ENCODE measurements around the gene TBCK.

Gene TBCK

DNA sequence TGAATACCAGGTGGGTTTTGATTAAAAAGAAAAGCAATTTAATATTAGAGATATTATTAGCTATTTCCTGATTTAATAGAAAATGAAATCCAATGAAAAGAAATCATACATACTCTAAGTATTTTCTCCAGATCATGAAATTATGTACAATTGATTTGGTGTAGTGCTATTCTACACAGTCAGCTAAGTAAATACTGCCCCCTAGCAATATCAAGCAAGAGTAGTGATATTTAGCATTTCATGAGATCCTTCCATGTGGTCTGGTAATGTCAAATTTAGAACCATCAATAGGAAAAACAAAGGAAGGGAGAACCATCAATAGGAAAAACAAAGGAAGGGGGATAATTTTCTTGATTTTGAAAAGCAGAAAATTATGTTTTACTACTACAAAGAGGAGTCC lies 114.6 kb downstream of the TBCK start:
- no peak overlapping the region for H3K4me3 ChIP-seq (ENCODE audit: low read depth in 1 of 5, low read length in 5 of 5)
- H3K36me3 ChIP-seq (ENCODE audit: control insufficient read depth in 5 of 5, insufficient read depth in 5 of 5, low read length in 5 of 5), result peaks cover 0 to 15% (median 0%) of the 10 kb centered on the region in 5 donors
- H3K9ac ChIP-seq (ENCODE audit: low read length in 5 of 5), result no peak overlapping the region
- H3K27ac ChIP-seq (ENCODE audit: low read depth, low read length), result no peak overlapping the region
- no peaks in the 10 kb centered on the region for H3K4me1 ChIP-seq (ENCODE audit: control insufficient read depth in 5 of 5, insufficient read depth in 5 of 5, low read length in 5 of 5)
- no peaks in the 10 kb centered on the region for H3K9me3 ChIP-seq (ENCODE audit: control insufficient read depth in 5 of 5, low read length in 5 of 5)
- H3K27me3 ChIP-seq (ENCODE audit: control insufficient read depth in 5 of 5, insufficient read depth in 4 of 5, low read length in 5 of 5), result no peaks in the 10 kb centered on the region

GRCh38 chr4:106195435-106195950 lies 120.5 kb downstream of the TBCK start:
- no peak overlapping the region for H3K9ac ChIP-seq (ENCODE audit: low read length in 5 of 5)
- H3K9me3 ChIP-seq (ENCODE audit: control insufficient read depth in 5 of 5, low read length in 5 of 5), result no peaks in the 10 kb centered on the region
- no peaks in the 10 kb centered on the region for H3K27me3 ChIP-seq (ENCODE audit: control insufficient read depth in 5 of 5, insufficient read depth in 4 of 5, low read length in 5 of 5)
- no peak overlapping the region for H3K27ac ChIP-seq (ENCODE audit: low read depth, low read length)
- H3K4me1 ChIP-seq (ENCODE audit: control insufficient read depth in 5 of 5, insufficient read depth in 5 of 5, low read length in 5 of 5), result no peaks in the 10 kb centered on the region
- H3K4me3 ChIP-seq (ENCODE audit: low read depth in 1 of 5, low read length in 5 of 5), result no peak overlapping the region
- H3K36me3 ChIP-seq (ENCODE audit: control insufficient read depth in 5 of 5, insufficient read depth in 5 of 5, low read length in 5 of 5), result peaks cover 4 to 42% (median 20%) of the 10 kb centered on the region in 5 donors

DNA sequence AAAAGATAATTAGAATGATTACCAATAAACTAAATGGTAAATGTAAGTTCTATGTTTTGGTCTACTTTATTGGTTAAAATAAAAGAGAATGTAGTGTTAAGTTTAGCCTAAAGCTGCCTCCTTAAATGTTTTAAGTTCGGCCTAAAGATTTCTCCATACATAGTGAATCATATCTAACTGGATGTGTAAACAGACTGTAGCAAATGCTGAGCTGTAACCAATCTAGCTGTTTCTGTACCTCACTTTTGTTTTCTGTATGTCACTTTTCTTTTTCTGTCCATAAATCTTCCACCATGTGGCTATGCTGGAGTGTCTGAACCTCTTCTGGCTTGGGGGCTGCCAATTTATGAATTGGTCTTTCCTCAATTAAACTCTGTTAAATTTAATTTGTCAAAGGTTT lies 121.2 kb downstream of the TBCK start:
- Histone ChIP-seq H3K9ac (ENCODE audit: low read length in 5 of 5) (no peak overlapping the region), H3K4me1 (ENCODE audit: control insufficient read depth in 5 of 5, insufficient read depth in 5 of 5, low read length in 5 of 5) (no peaks in the 10 kb centered on the region), H3K36me3 (ENCODE audit: control insufficient read depth in 5 of 5, insufficient read depth in 5 of 5, low read length in 5 of 5) (peaks cover 4 to 42% (median 20%) of the 10 kb centered on the region in 5 donors), H3K9me3 (ENCODE audit: control insufficient read depth in 5 of 5, low read length in 5 of 5) (no peaks in the 10 kb centered on the region), H3K27ac (ENCODE audit: low read depth, low read length) (no peak overlapping the region), H3K27me3 (ENCODE audit: control insufficient read depth in 5 of 5, insufficient read depth in 4 of 5, low read length in 5 of 5) (no peaks in the 10 kb centered on the region), H3K4me3 (ENCODE audit: low read depth in 1 of 5, low read length in 5 of 5) (no peak overlapping the region)

- Histone ChIP-seq H3K9ac (ENCODE audit: low read length in 5 of 5) (no peak overlapping the region), H3K36me3 (ENCODE audit: control insufficient read depth in 5 of 5, insufficient read depth in 5 of 5, low read length in 5 of 5) (peaks cover 4 to 36% (median 20%) of the 10 kb centered on the region in 5 donors), H3K27ac (ENCODE audit: low read depth, low read length) (no peak overlapping the region), H3K4me3 (ENCODE audit: low read depth in 1 of 5, low read length in 5 of 5) (no peak overlapping the region), H3K4me1 (ENCODE audit: control insufficient read depth in 5 of 5, insufficient read depth in 5 of 5, low read length in 5 of 5) (no peaks in the 10 kb centered on the region), H3K9me3 (ENCODE audit: control insufficient read depth in 5 of 5, low read length in 5 of 5) (no peaks in the 10 kb centered on the region), H3K27me3 (ENCODE audit: control insufficient read depth in 5 of 5, insufficient read depth in 4 of 5, low read length in 5 of 5) (no peaks in the 10 kb centered on the region)
Observed at GRCh38 chr4:106192131-106192530, 123.9 kb downstream of the TBCK start.

DNA sequence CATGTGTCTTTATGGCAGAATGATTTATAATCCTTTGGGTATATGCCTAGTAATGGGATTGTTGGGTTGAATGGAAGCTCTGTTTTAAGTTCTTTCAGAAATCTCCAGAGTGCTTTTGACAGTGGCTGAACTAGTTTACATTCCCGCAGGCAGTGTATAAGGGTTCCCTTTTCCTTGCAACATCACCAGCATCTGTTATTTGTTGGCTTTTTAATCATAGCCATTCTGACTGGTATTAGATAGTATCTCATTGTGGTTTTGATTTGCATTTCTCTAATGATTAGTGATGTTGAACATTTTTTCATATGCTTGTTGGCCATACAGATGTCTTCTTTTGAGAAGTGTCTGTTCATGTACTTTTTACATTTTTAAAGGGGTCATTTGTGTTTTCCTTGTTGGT lies 129.8 kb downstream of the TBCK start:
- no peak overlapping the region for H3K27ac ChIP-seq (ENCODE audit: low read depth, low read length)
- no peaks in the 10 kb centered on the region for H3K27me3 ChIP-seq (ENCODE audit: control insufficient read depth in 5 of 5, insufficient read depth in 4 of 5, low read length in 5 of 5)
- peaks cover 0 to 37% (median 6%) of the 10 kb centered on the region in 5 donors for H3K36me3 ChIP-seq (ENCODE audit: control insufficient read depth in 5 of 5, insufficient read depth in 5 of 5, low read length in 5 of 5)
- H3K9ac ChIP-seq (ENCODE audit: low read length in 5 of 5), result no peak overlapping the region
- H3K4me3 ChIP-seq (ENCODE audit: low read depth in 1 of 5, low read length in 5 of 5), result no peak overlapping the region
- no peaks in the 10 kb centered on the region for H3K4me1 ChIP-seq (ENCODE audit: control insufficient read depth in 5 of 5, insufficient read depth in 5 of 5, low read length in 5 of 5)
- no peaks in the 10 kb centered on the region for H3K9me3 ChIP-seq (ENCODE audit: control insufficient read depth in 5 of 5, low read length in 5 of 5)

DNA sequence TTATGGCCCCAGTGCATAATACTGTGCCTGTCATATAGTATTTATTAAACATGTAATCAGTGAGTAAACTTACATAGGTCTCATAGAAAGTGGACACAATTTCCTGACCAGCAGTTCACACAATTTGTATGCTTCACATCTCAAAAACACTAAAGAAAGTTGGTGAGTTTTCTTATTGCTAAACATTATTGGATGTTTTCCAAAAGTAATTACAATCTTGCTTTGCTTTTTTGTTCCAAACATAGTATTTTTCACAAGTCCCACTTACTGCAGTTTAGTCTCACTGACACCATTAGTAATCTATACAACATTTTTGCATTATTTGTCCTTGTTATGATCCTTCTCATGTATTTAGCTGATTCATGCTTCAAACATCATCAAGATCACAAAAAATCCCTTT lies 132.5 kb downstream of the TBCK start:
- no peaks in the 10 kb centered on the region for H3K4me1 ChIP-seq (ENCODE audit: control insufficient read depth in 5 of 5, insufficient read depth in 5 of 5, low read length in 5 of 5)
- H3K9me3 ChIP-seq (ENCODE audit: control insufficient read depth in 5 of 5, low read length in 5 of 5), result no peaks in the 10 kb centered on the region
- H3K4me3 ChIP-seq (ENCODE audit: low read depth in 1 of 5, low read length in 5 of 5), result no peak overlapping the region
- H3K9ac ChIP-seq (ENCODE audit: low read length in 5 of 5), result no peak overlapping the region
- no peaks in the 10 kb centered on the region for H3K27me3 ChIP-seq (ENCODE audit: control insufficient read depth in 5 of 5, insufficient read depth in 4 of 5, low read length in 5 of 5)
- no peak overlapping the region for H3K27ac ChIP-seq (ENCODE audit: low read depth, low read length)
- H3K36me3 ChIP-seq (ENCODE audit: control insufficient read depth in 5 of 5, insufficient read depth in 5 of 5, low read length in 5 of 5), result peaks cover 0 to 30% (median 6%) of the 10 kb centered on the region in 5 donors

DNA sequence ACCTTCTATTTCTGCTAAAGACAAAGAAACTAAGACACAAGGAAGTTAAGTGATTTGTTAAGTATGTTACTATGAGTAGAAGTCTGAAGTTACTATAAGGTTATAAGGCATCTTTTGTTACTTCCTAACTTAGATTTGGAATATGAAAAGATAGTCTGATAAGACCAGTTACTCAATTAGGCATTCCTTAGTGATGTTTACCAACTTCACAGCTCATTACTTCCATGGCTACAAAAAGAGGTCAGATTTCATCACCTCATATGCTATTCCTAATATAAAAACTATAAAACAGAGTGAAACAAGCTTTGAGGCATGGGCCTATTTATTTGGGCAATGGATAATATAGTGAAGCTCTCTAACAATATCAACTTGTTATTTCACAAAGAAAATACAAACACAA lies 143.1 kb downstream of the TBCK start:
- Histone ChIP-seq H3K9me3 (ENCODE audit: control insufficient read depth in 5 of 5, low read length in 5 of 5) (no peaks in the 10 kb centered on the region), H3K9ac (ENCODE audit: low read length in 5 of 5) (no peak overlapping the region), H3K36me3 (ENCODE audit: control insufficient read depth in 5 of 5, insufficient read depth in 5 of 5, low read length in 5 of 5) (peaks cover 4 to 30% (median 9%) of the 10 kb centered on the region in 5 donors), H3K27me3 (ENCODE audit: control insufficient read depth in 5 of 5, insufficient read depth in 4 of 5, low read length in 5 of 5) (no peaks in the 10 kb centered on the region), H3K4me1 (ENCODE audit: control insufficient read depth in 5 of 5, insufficient read depth in 5 of 5, low read length in 5 of 5) (no peaks in the 10 kb centered on the region), H3K27ac (ENCODE audit: low read depth, low read length) (no peak overlapping the region), H3K4me3 (ENCODE audit: low read depth in 1 of 5, low read length in 5 of 5) (no peak overlapping the region)

GRCh38 chr4:106165351-106166010 lies 150.5 kb downstream of the TBCK start:
- no peak overlapping the region for H3K9ac ChIP-seq (ENCODE audit: low read length in 5 of 5)
- no peak overlapping the region for H3K4me3 ChIP-seq (ENCODE audit: low read depth in 1 of 5, low read length in 5 of 5)
- H3K27me3 ChIP-seq (ENCODE audit: control insufficient read depth in 5 of 5, insufficient read depth in 4 of 5, low read length in 5 of 5), result no peaks in the 10 kb centered on the region
- no peak overlapping the region for H3K27ac ChIP-seq (ENCODE audit: low read depth, low read length)
- H3K4me1 ChIP-seq (ENCODE audit: control insufficient read depth in 5 of 5, insufficient read depth in 5 of 5, low read length in 5 of 5), result peaks cover 0 to 2% (median 0%) of the 10 kb centered on the region in 5 donors
- H3K36me3 ChIP-seq (ENCODE audit: control insufficient read depth in 5 of 5, insufficient read depth in 5 of 5, low read length in 5 of 5), result peaks cover 7 to 42% (median 10%) of the 10 kb centered on the region in 5 donors
- H3K9me3 ChIP-seq (ENCODE audit: control insufficient read depth in 5 of 5, low read length in 5 of 5), result peaks cover 0 to 8% (median 0%) of the 10 kb centered on the region in 5 donors

DNA sequence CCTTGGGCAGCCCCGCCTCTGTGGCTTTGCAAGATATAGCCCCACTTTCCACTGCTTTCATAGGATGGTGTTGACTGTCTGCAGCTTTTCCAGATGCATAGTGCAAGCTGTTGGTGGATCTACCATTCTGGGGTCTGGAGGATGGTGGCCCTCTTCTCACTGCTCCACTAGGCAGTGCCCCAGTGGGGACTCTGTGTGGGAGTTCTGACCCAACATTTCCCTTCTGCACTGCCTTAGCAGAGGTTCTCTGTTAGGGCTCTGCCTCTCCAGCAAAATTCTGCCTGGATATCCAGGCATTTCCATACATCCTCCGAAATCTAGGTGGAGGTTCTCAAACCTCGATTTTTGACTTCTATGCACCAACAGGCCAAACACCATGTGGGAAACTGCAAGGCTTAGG lies 153.7 kb downstream of the TBCK start:
- peaks cover 0 to 8% (median 0%) of the 10 kb centered on the region in 5 donors for H3K9me3 ChIP-seq (ENCODE audit: control insufficient read depth in 5 of 5, low read length in 5 of 5)
- no peaks in the 10 kb centered on the region for H3K27me3 ChIP-seq (ENCODE audit: control insufficient read depth in 5 of 5, insufficient read depth in 4 of 5, low read length in 5 of 5)
- H3K4me3 ChIP-seq (ENCODE audit: low read depth in 1 of 5, low read length in 5 of 5), result no peak overlapping the region
- peaks cover 0 to 2% (median 0%) of the 10 kb centered on the region in 5 donors for H3K4me1 ChIP-seq (ENCODE audit: control insufficient read depth in 5 of 5, insufficient read depth in 5 of 5, low read length in 5 of 5)
- no peak overlapping the region for H3K27ac ChIP-seq (ENCODE audit: low read depth, low read length)
- no peak overlapping the region for H3K9ac ChIP-seq (ENCODE audit: low read length in 5 of 5)
- peaks cover 3 to 29% (median 9%) of the 10 kb centered on the region in 5 donors for H3K36me3 ChIP-seq (ENCODE audit: control insufficient read depth in 5 of 5, insufficient read depth in 5 of 5, low read length in 5 of 5)

GRCh38 chr4:106160560-106160959 lies 155.4 kb downstream of the TBCK start:
- Histone ChIP-seq H3K27me3 (ENCODE audit: control insufficient read depth in 5 of 5, insufficient read depth in 4 of 5, low read length in 5 of 5) (no peaks in the 10 kb centered on the region), H3K9ac (ENCODE audit: low read length in 5 of 5) (no peak overlapping the region), H3K27ac (ENCODE audit: low read depth, low read length) (no peak overlapping the region), H3K4me3 (ENCODE audit: low read depth in 1 of 5, low read length in 5 of 5) (no peak overlapping the region), H3K36me3 (ENCODE audit: control insufficient read depth in 5 of 5, insufficient read depth in 5 of 5, low read length in 5 of 5) (peaks cover 8 to 32% (median 20%) of the 10 kb centered on the region in 5 donors), H3K9me3 (ENCODE audit: control insufficient read depth in 5 of 5, low read length in 5 of 5) (peaks cover 0 to 8% (median 0%) of the 10 kb centered on the region in 5 donors), H3K4me1 (ENCODE audit: control insufficient read depth in 5 of 5, insufficient read depth in 5 of 5, low read length in 5 of 5) (peaks cover 0 to 2% (median 0%) of the 10 kb centered on the region in 5 donors)

Data from subcutaneous abdominal adipose tissue (tissue), 5 donors.